Neural progenitor cell (in vitro differentiated cells): ENCODE results near the gene DEPP1. TPM values are rescaled to one million over a fixed set of nuclear protein-coding genes. Genes with fewer than 3 reads are reported as not detected.

Experiments used
- DNase-seq: peaks from one replicate; pipeline ENCODE4 v3.0.0-alpha.2; 2016; ENCODE audit warnings: low spot score
- H2AFZ ChIP-seq: fragments of 200-600 bp; sonication (generic); replicated peaks from 2 replicates; pipeline ENCODE4 v1.6.1; 2016; ENCODE audit warnings: antibody characterized with exemption
- H3F3A ChIP-seq: fragments of 200-600 bp; sonication (generic); 2 replicates; pipeline ENCODE4 v1.6.1; 2016; ENCODE audit warnings: antibody characterized with exemption, low read depth
- H3K27ac ChIP-seq: fragments of 200-600 bp; sonication (generic); 2 replicates; pipeline ENCODE4 v1.5.1; 2016; ENCODE audit warnings: mild to moderate bottlenecking
- H3K27me3 ChIP-seq: fragments of 200-600 bp; sonication (generic); 2 replicates; pipeline ENCODE4 v1.6.1; 2016; ENCODE audit warnings: mild to moderate bottlenecking, moderate library complexity
- H3K36me3 ChIP-seq: fragments of 200-600 bp; sonication (generic); 2 replicates; pipeline ENCODE4 v1.5.1; 2016
- H3K4me1 ChIP-seq: fragments of 200-600 bp; sonication (generic); 2 replicates; pipeline ENCODE4 v1.6.1; 2016; ENCODE audit warnings: mixed run types
- H3K4me2 ChIP-seq: fragments of 200-600 bp; sonication (generic); 2 replicates; pipeline ENCODE4 v1.6.1; 2016
- H3K4me3 ChIP-seq: fragments of 200-600 bp; sonication (generic); 2 replicates; pipeline ENCODE4 v1.5.1; 2016
- H3K79me2 ChIP-seq: fragments of 200-600 bp; sonication (generic); 2 replicates; pipeline ENCODE4 v1.6.1; 2016; ENCODE audit warnings: low read depth
- H3K9ac ChIP-seq: fragments of 200-600 bp; sonication (generic); 2 replicates; pipeline ENCODE4 v1.6.1; 2016
- H3K9me3 ChIP-seq: fragments of 200-600 bp; sonication (generic); 2 replicates; pipeline ENCODE4 v1.5.1; 2016; ENCODE audit warnings: low read depth
- H4K20me1 ChIP-seq: fragments of 200-600 bp; sonication (generic); 2 replicates; pipeline ENCODE4 v1.6.1; 2016; ENCODE audit warnings: low read depth
- H3K27ac Mint-ChIP-seq: 3 replicates; pipeline ENCODE4 v1.8.0; 2021; ENCODE audit warnings: mixed read lengths
- H3K27me3 Mint-ChIP-seq: 2 replicates; pipeline ENCODE4 v1.8.0; 2022; ENCODE audit warnings: low read depth, mild to moderate bottlenecking, inconsistent platforms, moderate library complexity, mixed read lengths; ENCODE audit not compliant: insufficient read depth
- H3K36me3 Mint-ChIP-seq: 3 replicates; pipeline ENCODE4 v1.8.0; 2021; ENCODE audit warnings: mixed read lengths
- H3K4me1 Mint-ChIP-seq: 3 replicates; pipeline ENCODE4 v1.8.0; 2021; ENCODE audit warnings: mixed read lengths
- H3K4me3 Mint-ChIP-seq: 3 replicates; pipeline ENCODE4 v1.8.0; 2021; ENCODE audit warnings: mild to moderate bottlenecking, moderate library complexity, mixed read lengths
- H3K9me3 Mint-ChIP-seq: 3 replicates; pipeline ENCODE4 v1.8.0; 2020; ENCODE audit warnings: mixed read lengths
- CTCF ChIP-seq: fragments of 200-600 bp; sonication (generic); IDR thresholded peaks from 2 replicates; pipeline ENCODE4 v1.5.1; 2017; ENCODE audit warnings: antibody characterized with exemption, mild to moderate bottlenecking
- EZH2 ChIP-seq: fragments of 200-600 bp; sonication (generic); IDR thresholded peaks from 2 replicates; pipeline ENCODE4 v1.6.1; 2017; ENCODE audit warnings: antibody characterized with exemption, mild to moderate bottlenecking, moderate library complexity
- EZH2phosphoT487 ChIP-seq: fragments of 200-600 bp; sonication (generic); IDR thresholded peaks from 2 replicates; pipeline ENCODE4 v1.6.1; 2017; ENCODE audit warnings: antibody characterized with exemption
- total RNA-seq: library from RNA; depleted of rRNA; stranded (reverse); fragments of >200 nt; gene quantifications from 2 replicates; pipeline ENCODE4 v1.2.3, GENCODE V29; 2015; ENCODE audit warnings: low replicate concordance

The DEPP1 gene
- total RNA-seq, 1 donor from 2014 or later = not detected

- no peak for DNase-seq
- Mint-ChIP-seq H3K27ac (no peak overlapping the region), H3K4me1 (no peaks in the 10 kb centered on the region), H3K36me3 (no peaks in the 10 kb centered on the region), H3K9me3 (peaks cover 3% of the 10 kb centered on the region), H3K4me3 (no peak overlapping the region), H3K27me3 (no peaks in the 10 kb centered on the region)
- Histone ChIP-seq H3K9me3 (no peaks in the 10 kb centered on the region), H3K4me3 (no peak overlapping the region), H3K9ac (no peak overlapping the region), H3K27me3 (no peaks in the 10 kb centered on the region), H3K36me3 (no peaks in the 10 kb centered on the region), H3F3A (no peaks in the 10 kb centered on the region), H3K4me2 (no peak overlapping the region), H3K79me2 (no peaks in the 10 kb centered on the region), H2AFZ (no peak overlapping the region), H4K20me1 (no peaks in the 10 kb centered on the region), H3K4me1 (no peaks in the 10 kb centered on the region), H3K27ac (no peak overlapping the region)
- TF ChIP-seq EZH2phosphoT487 = no peak
- TF ChIP-seq EZH2 = no peak
- TF ChIP-seq CTCF = no peak
Measured at GRCh38 chr10:44938956-44939355, 39.7 kb downstream of the DEPP1 start.

- Mint-ChIP-seq H3K36me3 (no peaks in the 10 kb centered on the region), H3K9me3 (peaks cover 3% of the 10 kb centered on the region), H3K4me1 (no peaks in the 10 kb centered on the region), H3K4me3 (no peak overlapping the region), H3K27me3 (no peaks in the 10 kb centered on the region), H3K27ac (no peak overlapping the region)
- Histone ChIP-seq H3K79me2 (no peaks in the 10 kb centered on the region), H3K27ac (no peak overlapping the region), H4K20me1 (no peaks in the 10 kb centered on the region), H3K27me3 (no peaks in the 10 kb centered on the region), H3K4me1 (no peaks in the 10 kb centered on the region), H3K9ac (no peak overlapping the region), H3K36me3 (no peaks in the 10 kb centered on the region), H3K4me3 (no peak overlapping the region), H3K9me3 (no peaks in the 10 kb centered on the region), H2AFZ (no peak overlapping the region), H3K4me2 (no peak overlapping the region), H3F3A (no peaks in the 10 kb centered on the region)
- no peak for TF ChIP-seq EZH2phosphoT487
- no peak for TF ChIP-seq CTCF
- no peak for TF ChIP-seq EZH2
- no peak for DNase-seq
Measured at GRCh38 chr10:44937196-44938005, 41.2 kb downstream of the DEPP1 start.

GRCh38 chr10:44936314-44936975 is 42.2 kb downstream of the DEPP1 start:
- no peaks in the 10 kb centered on the region for H3K27me3 Mint-ChIP-seq
- H3K9me3 Mint-ChIP-seq = peaks cover 3% of the 10 kb centered on the region
- H3K27ac ChIP-seq = no peak overlapping the region
- no peaks in the 10 kb centered on the region for H3K9me3 ChIP-seq
- H3K4me1 ChIP-seq = no peaks in the 10 kb centered on the region
- no peak overlapping the region for H3K4me3 Mint-ChIP-seq
- H3K36me3 ChIP-seq = no peaks in the 10 kb centered on the region
- no peak for TF ChIP-seq EZH2
- TF ChIP-seq CTCF = no peak
- TF ChIP-seq EZH2phosphoT487 = no peak
- H3K27me3 ChIP-seq = no peaks in the 10 kb centered on the region
- H3K36me3 Mint-ChIP-seq = no peaks in the 10 kb centered on the region
- H2AFZ ChIP-seq = no peak overlapping the region
- H3K9ac ChIP-seq = no peak overlapping the region
- no peaks in the 10 kb centered on the region for H3K79me2 ChIP-seq
- no peaks in the 10 kb centered on the region for H3F3A ChIP-seq
- H3K27ac Mint-ChIP-seq = no peak overlapping the region
- H4K20me1 ChIP-seq = no peaks in the 10 kb centered on the region
- DNase-seq = no peak
- H3K4me1 Mint-ChIP-seq = no peaks in the 10 kb centered on the region
- H3K4me2 ChIP-seq = no peak overlapping the region
- no peak overlapping the region for H3K4me3 ChIP-seq
